Measurements from ENCODE around the gene TAS2R46. TPM values are rescaled to one million over a fixed set of nuclear protein-coding genes. Genes with fewer than 3 reads are reported as not detected.
"Not testable (repeated sequence)": the region's sequence is repeated elsewhere in the genome, so short reads cannot be mapped to it uniquely, and the experiment has no call there.

TAS2R46 gene
- total RNA-seq, 1 experiment from 2014 or later, result not detected

DNA sequence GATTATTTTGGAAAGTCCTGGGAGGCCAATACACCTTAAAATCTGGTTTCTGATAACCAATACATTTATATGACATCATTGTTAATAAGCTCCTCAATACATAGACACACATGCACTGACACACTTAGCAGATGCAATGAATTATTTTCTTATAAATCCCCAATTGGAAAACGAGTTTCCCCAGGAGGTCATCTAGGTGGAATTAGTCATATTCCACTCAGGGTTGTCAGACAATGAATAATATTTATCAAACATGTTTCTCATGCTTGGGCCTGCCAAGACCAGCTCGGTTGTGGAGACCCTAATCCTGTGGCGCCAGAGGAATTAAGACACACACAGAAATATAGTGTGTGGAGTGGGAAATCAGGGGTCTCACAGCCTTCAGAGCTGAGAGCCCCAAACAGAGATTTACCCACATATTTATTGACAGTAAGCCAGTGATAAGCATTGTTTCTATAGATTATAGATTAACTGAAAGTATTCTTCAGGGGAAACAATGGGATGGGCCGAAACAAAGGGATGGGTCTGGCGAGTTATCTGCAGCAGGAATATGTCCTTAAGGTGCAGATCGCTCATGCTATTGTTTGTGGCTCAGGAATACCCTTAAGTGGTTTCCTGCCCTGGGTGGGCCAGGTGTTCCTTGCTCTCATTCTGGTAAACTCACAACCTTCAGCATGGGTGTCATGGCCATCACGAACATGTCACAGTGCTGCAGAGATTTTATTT, 12.1 kb downstream of the TAS2R46 start:
- DNase-seq (ENCODE audit: low read depth); in situ Hi-C loops (cut with HindIII; ENCODE audit: low pct_unique_long_range_greater_than_20kb, low sequenced_read_pairs): not testable (repeated sequence)

DNA sequence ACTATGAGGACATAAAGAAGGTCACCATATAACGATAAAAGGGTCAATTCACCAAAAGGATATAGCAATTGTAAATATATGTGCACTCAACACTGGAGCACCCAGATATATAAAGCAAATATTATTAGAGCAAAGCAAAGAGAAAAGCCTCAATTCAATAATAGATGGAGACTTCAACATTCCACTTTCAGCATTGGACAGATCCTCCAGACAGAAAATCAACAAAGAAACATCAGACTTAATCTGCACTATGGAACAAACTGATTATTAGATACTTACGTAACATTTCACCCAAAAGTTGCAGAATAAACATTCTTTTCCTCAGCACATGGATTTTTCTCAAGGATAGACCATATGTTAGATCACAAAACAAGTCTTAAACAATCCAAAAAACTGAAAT, 20.7 kb downstream of the TAS2R46 start:
- DNase-seq (ENCODE audit: low read depth); in situ Hi-C loops (cut with HindIII; ENCODE audit: low pct_unique_long_range_greater_than_20kb, low sequenced_read_pairs): not testable (repeated sequence)

DNA sequence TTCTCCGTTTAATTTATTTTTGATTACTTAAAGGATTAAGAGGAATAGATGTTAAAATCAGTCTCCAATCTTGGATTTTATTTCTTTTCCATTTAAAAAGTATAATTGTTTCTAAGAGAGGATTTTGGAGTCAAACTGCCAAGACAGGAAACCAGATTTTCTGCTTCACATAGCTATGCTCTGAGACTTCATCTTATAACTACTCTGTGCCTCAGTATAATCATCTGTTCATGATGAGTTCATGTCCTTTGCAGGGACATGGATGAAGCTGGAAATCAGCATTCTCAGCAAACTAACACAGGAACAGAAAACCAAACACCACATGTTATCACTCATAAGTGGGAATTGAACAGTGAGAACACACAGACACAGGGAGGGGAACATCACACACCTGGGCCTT, 21.9 kb downstream of the TAS2R46 start:
- no peak for DNase-seq (ENCODE audit: low read depth)
- in situ Hi-C loops (cut with HindIII; ENCODE audit: low pct_unique_long_range_greater_than_20kb, low sequenced_read_pairs), result no loop called here

DNA sequence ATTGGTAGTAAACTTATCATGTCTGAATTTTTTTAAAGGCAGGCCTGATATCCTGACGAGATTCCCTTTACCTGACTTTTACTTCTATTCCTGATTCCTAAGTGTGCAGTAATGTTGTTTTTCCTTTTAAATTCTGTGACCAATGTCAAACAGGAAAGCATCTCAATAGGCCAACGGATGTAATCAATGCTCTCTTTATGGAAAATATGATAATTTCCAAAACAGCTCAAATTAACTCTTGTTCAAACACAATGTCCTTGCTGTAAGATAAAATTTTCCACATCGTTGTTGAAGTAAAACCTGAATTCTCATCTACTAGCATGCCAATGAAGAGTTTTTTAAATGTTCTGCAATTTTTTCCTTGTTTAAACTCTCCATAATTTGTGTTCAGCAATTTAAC, 22.9 kb downstream of the TAS2R46 start:
- in situ Hi-C loops (cut with HindIII; ENCODE audit: low pct_unique_long_range_greater_than_20kb, low sequenced_read_pairs), result no loop called here
- DNase-seq (ENCODE audit: low read depth), result no peak

DNA sequence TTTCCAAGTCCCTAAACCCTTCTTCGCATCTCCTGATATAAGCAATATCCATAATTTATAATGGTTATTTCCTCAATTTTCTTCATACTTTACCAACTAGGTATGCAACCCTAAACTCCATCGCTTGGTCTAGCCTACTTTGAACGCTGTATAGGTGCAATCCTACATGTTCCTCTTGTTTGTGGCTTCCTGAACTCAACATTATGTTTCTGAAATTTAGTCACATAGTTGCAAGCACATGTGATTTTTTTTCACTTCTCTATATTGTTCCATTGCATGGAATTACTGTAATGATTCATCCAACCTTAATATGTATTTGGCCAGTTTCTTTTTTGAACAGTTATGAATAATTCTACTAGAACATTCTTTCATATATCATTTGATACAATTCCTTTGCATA, 28.1 kb downstream of the TAS2R46 start:
- in situ Hi-C loops (cut with HindIII; ENCODE audit: low pct_unique_long_range_greater_than_20kb, low sequenced_read_pairs); DNase-seq (ENCODE audit: low read depth): not testable (repeated sequence)

DNA sequence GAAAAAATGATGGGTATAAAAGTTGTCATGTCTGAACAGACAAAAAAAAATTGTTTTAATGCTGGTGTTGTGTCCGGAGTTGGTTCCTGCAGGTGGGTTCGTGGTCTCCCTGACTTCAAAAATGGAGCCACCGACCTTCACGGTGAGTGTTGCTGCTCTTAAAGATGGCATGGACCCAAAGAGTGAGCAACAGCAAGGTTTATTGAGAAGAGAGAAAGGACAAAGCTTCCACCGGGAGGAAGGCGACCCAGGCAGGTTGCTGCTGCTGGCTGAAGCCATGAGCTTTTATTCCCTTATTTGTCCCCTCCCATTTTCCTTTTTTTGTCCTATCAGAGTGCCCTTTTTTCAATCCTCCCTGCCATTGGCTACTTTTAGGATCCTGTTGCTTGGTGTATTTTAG, 30.8 kb downstream of the TAS2R46 start, which contains the start of gene TAS2R31:
TSS of gene TAS2R31 (minus strand) at position 101 of the 400 bp plus-strand sequence. CDS start at position 29, 72 bp downstream.
- in situ Hi-C loops (cut with HindIII; ENCODE audit: low pct_unique_long_range_greater_than_20kb, low sequenced_read_pairs), result no loop called here

DNA sequence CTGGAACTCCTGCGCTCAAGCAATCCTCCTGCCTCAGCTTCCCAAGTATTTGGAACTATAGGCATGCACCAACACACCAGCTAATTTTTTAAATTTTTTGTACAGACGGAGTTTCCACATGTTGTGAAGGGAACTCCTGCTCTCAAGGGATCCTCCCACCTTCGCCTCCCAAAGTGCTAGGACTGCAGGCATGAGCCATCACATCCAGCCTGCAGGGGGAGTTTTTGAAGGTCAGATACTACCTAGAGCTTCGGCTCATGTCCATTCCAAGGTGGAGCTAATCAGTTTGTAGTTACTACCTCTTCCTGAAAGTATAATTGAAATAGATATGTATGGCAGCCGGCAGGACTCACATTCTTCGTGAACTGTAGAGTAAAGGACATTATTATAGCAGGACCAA, 36.0 kb downstream of the TAS2R46 start:
- DNase-seq (ENCODE audit: low read depth), result no peak
- in situ Hi-C loops (cut with HindIII; ENCODE audit: low pct_unique_long_range_greater_than_20kb, low sequenced_read_pairs), result no loop called here

More for the DNA sequence above, 30.8 kb downstream of the TAS2R46 start, which contains the start of gene TAS2R31:
- no peak for DNase-seq (ENCODE audit: low read depth)

DNA sequence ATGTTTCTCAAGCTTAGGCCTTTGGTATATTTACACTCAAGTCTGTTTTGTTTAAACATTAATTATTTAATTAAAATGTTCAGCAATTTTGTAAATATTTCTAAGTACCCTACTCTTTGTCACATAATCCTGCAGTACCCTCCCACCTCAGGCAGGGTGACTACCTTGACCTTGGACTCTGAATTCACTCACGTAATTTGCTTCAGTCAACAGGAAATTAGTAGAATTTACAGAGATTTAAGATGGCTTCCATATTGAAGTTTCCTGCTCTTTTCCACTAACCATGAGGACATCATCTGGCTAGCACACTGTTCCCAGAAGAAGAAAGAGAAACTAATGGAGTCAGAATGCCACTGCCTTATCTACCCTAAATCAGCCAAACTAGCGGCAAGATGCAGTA, 38.7 kb downstream of the TAS2R46 start:
- in situ Hi-C loops (cut with HindIII; ENCODE audit: low pct_unique_long_range_greater_than_20kb, low sequenced_read_pairs), result no loop called here
- DNase-seq (ENCODE audit: low read depth), result no peak

DNA sequence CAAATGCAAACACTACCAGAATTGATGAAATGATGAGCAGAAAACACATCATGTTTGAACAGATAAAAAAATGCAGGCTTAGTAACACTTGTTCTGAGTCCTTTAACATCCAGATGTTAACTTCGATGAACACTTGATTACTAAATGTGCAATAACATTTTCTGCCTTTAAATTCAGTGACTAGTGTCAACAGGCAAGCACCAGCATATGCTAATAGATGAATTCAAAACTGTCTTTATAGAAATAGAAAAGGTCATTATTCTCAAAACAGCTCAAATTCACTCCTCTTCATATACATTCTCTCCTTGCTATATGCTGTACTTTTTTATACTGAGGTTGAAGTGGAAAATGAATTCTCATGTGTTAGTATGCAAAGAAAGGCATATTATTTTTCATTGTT, 39.6 kb downstream of the TAS2R46 start, which contains the start of gene TAS2R19:
TSS of gene TAS2R19 (minus strand) at position 101 of the 400 bp plus-strand sequence. CDS start at position 52, 49 bp downstream.
- in situ Hi-C loops (cut with HindIII; ENCODE audit: low pct_unique_long_range_greater_than_20kb, low sequenced_read_pairs), result no loop called here
- DNase-seq (ENCODE audit: low read depth), result no peak

DNA sequence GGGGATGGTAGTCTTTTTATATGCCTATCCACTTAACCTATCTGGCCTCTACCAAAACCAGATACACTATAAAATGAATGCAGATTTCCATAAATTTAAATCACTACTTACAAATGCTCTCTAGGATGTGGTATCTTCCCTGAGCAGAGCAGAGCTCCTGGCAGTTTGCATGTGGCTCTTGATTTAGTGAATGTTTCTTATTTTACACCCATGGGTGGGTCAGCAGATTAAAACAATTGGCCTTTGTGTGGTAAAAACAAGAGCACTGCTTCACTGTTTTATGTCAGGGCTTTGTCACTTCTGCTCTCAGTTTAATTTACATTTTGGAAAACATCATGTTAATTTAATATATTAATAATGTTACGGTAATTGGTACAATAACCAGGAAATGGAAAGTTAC, 45.2 kb downstream of the TAS2R46 start:
- DNase-seq (ENCODE audit: low read depth), result no peak
- in situ Hi-C loops (cut with HindIII; ENCODE audit: low pct_unique_long_range_greater_than_20kb, low sequenced_read_pairs), result no loop called here

DNA sequence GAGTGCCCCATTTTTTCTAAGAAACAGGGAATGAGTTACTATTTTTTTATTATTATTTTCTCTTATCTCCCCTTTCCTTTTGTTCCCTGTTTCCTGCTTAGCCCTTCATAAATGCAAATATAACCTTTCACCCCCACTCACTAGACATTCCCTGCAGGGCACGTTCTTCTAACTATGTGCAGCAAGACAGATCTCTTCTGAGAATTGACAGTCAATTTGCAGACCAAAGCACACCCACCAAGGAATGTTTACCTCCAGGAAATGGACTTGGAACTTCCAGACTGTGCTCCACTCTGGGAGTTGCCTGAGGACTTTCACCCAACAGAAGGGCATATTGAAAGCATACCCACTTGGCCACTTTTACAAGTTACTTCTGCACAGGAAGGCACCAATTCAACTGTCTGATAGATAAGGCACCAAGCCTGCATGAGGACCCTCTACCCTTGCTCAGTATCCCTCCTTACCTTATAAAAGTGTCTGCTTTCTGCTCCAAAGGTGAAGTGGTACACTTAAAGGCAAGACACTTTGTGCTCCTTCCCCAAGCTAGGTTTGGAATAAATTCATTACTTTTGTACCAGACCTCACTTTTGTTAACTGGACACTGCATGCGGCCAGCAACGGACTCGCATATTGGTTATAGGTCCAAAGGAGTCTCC, 46.2 kb downstream of the TAS2R46 start:
- in situ Hi-C loops (cut with HindIII; ENCODE audit: low pct_unique_long_range_greater_than_20kb, low sequenced_read_pairs), result no loop called here
- DNase-seq (ENCODE audit: low read depth), result no peak

DNA sequence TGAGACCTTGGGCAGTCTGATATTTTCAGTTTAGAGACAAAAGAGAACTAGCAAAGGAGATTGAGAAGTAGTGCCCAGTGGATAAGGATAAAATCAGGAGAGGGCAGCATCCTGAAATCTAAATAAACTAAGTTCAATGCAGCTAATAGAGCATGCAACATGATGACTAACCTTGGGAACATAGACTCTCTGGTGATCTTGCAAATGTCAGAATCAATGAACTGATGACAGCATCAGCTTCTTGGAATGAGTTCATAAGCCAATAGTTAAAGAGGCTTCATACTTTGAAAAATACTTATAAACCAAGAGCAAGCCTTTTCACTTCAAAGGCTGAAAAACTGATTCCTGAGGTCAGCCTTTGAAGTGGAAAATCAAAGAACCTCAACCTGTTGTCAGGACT, 47.9 kb downstream of the TAS2R46 start:
- in situ Hi-C loops (cut with HindIII; ENCODE audit: low pct_unique_long_range_greater_than_20kb, low sequenced_read_pairs), result no loop called here

More for the DNA sequence above, 47.9 kb downstream of the TAS2R46 start:
- no peak for DNase-seq (ENCODE audit: low read depth)

Other genes with a start within 250 kb of the TAS2R46 start
- not detected in 2 replicates for gene TAS2R10, start 235.9 kb downstream of the TAS2R46 start, total RNA-seq (2014; rRNA removed; shearing (Covaris generic); ENCODE audit: low replicate concordance)
- not detected in 2 replicates for gene PRR4, start 212.8 kb downstream of the TAS2R46 start, total RNA-seq (2014; rRNA removed; shearing (Covaris generic); ENCODE audit: low replicate concordance)
- 0.27 and 16.2 TPM in 2 replicates for gene PRH1, start 178.0 kb downstream of the TAS2R46 start, total RNA-seq (2014; rRNA removed; shearing (Covaris generic); ENCODE audit: low replicate concordance)
- not detected in 2 replicates for gene TAS2R13, start 152.7 kb downstream of the TAS2R46 start, total RNA-seq (2014; rRNA removed; shearing (Covaris generic); ENCODE audit: low replicate concordance)
- gene PRH2, start 133.1 kb downstream of the TAS2R46 start, total RNA-seq (2014; rRNA removed; shearing (Covaris generic); ENCODE audit: low replicate concordance), result not detected in 2 replicates
- not detected in 2 replicates for gene TAS2R14, start 123.0 kb downstream of the TAS2R46 start, total RNA-seq (2014; rRNA removed; shearing (Covaris generic); ENCODE audit: low replicate concordance)
- not detected in 2 replicates for gene TAS2R50, start 75.4 kb downstream of the TAS2R46 start, total RNA-seq (2014; rRNA removed; shearing (Covaris generic); ENCODE audit: low replicate concordance)
- not detected in 2 replicates for gene TAS2R20, start 64.0 kb downstream of the TAS2R46 start, total RNA-seq (2014; rRNA removed; shearing (Covaris generic); ENCODE audit: low replicate concordance)
- gene TAS2R19, start 39.7 kb downstream of the TAS2R46 start, total RNA-seq (2014; rRNA removed; shearing (Covaris generic); ENCODE audit: low replicate concordance), result not detected in 2 replicates
- 0.37 TPM in 1 of 2 replicates, not detected in the other for gene TAS2R31, start 30.9 kb downstream of the TAS2R46 start, total RNA-seq (2014; rRNA removed; shearing (Covaris generic); ENCODE audit: low replicate concordance)
- gene TAS2R43, start 30.0 kb upstream of the TAS2R46 start, total RNA-seq (2014; rRNA removed; shearing (Covaris generic); ENCODE audit: low replicate concordance), result not detected in 2 replicates
- not detected in 2 replicates for gene TAS2R30, start 72.3 kb upstream of the TAS2R46 start, total RNA-seq (2014; rRNA removed; shearing (Covaris generic); ENCODE audit: low replicate concordance)
- 7.4 and 10.2 TPM in 2 replicates for gene SMIM10L1, start 108.9 kb upstream of the TAS2R46 start, total RNA-seq (2014; rRNA removed; shearing (Covaris generic); ENCODE audit: low replicate concordance)
- gene TAS2R42, start 124.6 kb upstream of the TAS2R46 start, total RNA-seq (2014; rRNA removed; shearing (Covaris generic); ENCODE audit: low replicate concordance), result not detected in 2 replicates
- not detected in 2 replicates for gene PRB3, start 207.4 kb upstream of the TAS2R46 start, total RNA-seq (2014; rRNA removed; shearing (Covaris generic); ENCODE audit: low replicate concordance)
- not detected in 2 replicates for gene PRB4, start 248.1 kb upstream of the TAS2R46 start, total RNA-seq (2014; rRNA removed; shearing (Covaris generic); ENCODE audit: low replicate concordance)